Measurements from ENCODE around the gene CDH26.
"Not testable (repeated sequence)": the region's sequence is repeated elsewhere in the genome, so short reads cannot be mapped to it uniquely, and the experiment has no call there.

The CDH26 gene

GRCh38 chr20:60031107-60031506, 72.9 kb downstream of the CDH26 start:
- Histone ChIP-seq H3K4me3 (ENCODE audit: low read depth, low read length) (no peak overlapping the region), H3K36me3 (ENCODE audit: insufficient read depth, low read length) (no peaks in the 10 kb centered on the region), H3K4me1 (ENCODE audit: control insufficient read depth, insufficient read depth, low read length, unreplicated experiment) (no peaks in the 10 kb centered on the region), H3K27ac (ENCODE audit: low read depth, low read length) (no peak overlapping the region), H3K27me3 (ENCODE audit: insufficient read depth, low read length) (peaks cover 18% of the 10 kb centered on the region; the same call in 1 of the 2 replicates), H2AFZ (ENCODE audit: low read length, unreplicated experiment) (no peak overlapping the region), H3K79me2 (ENCODE audit: control insufficient read depth, insufficient read depth, low read length, unreplicated experiment) (no peaks in the 10 kb centered on the region)

GRCh38 chr20:60034231-60035110, 76.2 kb downstream of the CDH26 start:
- Histone ChIP-seq H3K27ac (ENCODE audit: low read depth, low read length) (no peak overlapping the region), H3K36me3 (ENCODE audit: insufficient read depth, low read length) (no peaks in the 10 kb centered on the region), H3K79me2 (ENCODE audit: control insufficient read depth, insufficient read depth, low read length, unreplicated experiment) (no peaks in the 10 kb centered on the region), H2AFZ (ENCODE audit: low read length, unreplicated experiment) (no peak overlapping the region), H3K4me1 (ENCODE audit: control insufficient read depth, insufficient read depth, low read length, unreplicated experiment) (no peaks in the 10 kb centered on the region), H3K27me3 (ENCODE audit: insufficient read depth, low read length) (peaks cover 32% of the 10 kb centered on the region; the same call in 1 of the 2 replicates), H3K4me3 (ENCODE audit: low read depth, low read length) (no peak overlapping the region)

- Histone ChIP-seq H3K4me3 (ENCODE audit: low read depth, low read length) (no peak overlapping the region), H3K36me3 (ENCODE audit: insufficient read depth, low read length) (no peaks in the 10 kb centered on the region), H2AFZ (ENCODE audit: low read length, unreplicated experiment) (no peak overlapping the region), H3K4me1 (ENCODE audit: control insufficient read depth, insufficient read depth, low read length, unreplicated experiment) (no peaks in the 10 kb centered on the region), H3K27me3 (ENCODE audit: insufficient read depth, low read length) (peaks cover 28% of the 10 kb centered on the region), H3K27ac (ENCODE audit: low read depth, low read length) (no peak overlapping the region), H3K79me2 (ENCODE audit: control insufficient read depth, insufficient read depth, low read length, unreplicated experiment) (no peaks in the 10 kb centered on the region)
Measured at GRCh38 chr20:60035486-60035885, 77.3 kb downstream of the CDH26 start.

GRCh38 chr20:60036346-60036745, 78.1 kb downstream of the CDH26 start:
- H3K4me1 ChIP-seq (ENCODE audit: control insufficient read depth, insufficient read depth, low read length, unreplicated experiment): no peaks in the 10 kb centered on the region
- no peak overlapping the region for H3K4me3 ChIP-seq (ENCODE audit: low read depth, low read length)
- H3K36me3 ChIP-seq (ENCODE audit: insufficient read depth, low read length): no peaks in the 10 kb centered on the region
- H3K79me2 ChIP-seq (ENCODE audit: control insufficient read depth, insufficient read depth, low read length, unreplicated experiment): no peaks in the 10 kb centered on the region
- no peak overlapping the region for H3K27ac ChIP-seq (ENCODE audit: low read depth, low read length)
- H3K27me3 ChIP-seq (ENCODE audit: insufficient read depth, low read length): peaks cover 23% of the 10 kb centered on the region
- H2AFZ ChIP-seq (ENCODE audit: low read length, unreplicated experiment): no peak overlapping the region

- H3K4me1 ChIP-seq (ENCODE audit: control insufficient read depth, insufficient read depth, low read length, unreplicated experiment): no peaks in the 10 kb centered on the region
- H3K27ac ChIP-seq (ENCODE audit: low read depth, low read length): no peak overlapping the region
- no peak overlapping the region for H2AFZ ChIP-seq (ENCODE audit: low read length, unreplicated experiment)
- peaks cover 23% of the 10 kb centered on the region for H3K27me3 ChIP-seq (ENCODE audit: insufficient read depth, low read length)
- no peaks in the 10 kb centered on the region for H3K79me2 ChIP-seq (ENCODE audit: control insufficient read depth, insufficient read depth, low read length, unreplicated experiment)
- H3K4me3 ChIP-seq (ENCODE audit: low read depth, low read length): no peak overlapping the region
- no peaks in the 10 kb centered on the region for H3K36me3 ChIP-seq (ENCODE audit: insufficient read depth, low read length)
Measured at GRCh38 chr20:60036746-60037499, 78.7 kb downstream of the CDH26 start.

- Histone ChIP-seq H3K4me3 (ENCODE audit: low read depth, low read length) (no peak overlapping the region), H3K27ac (ENCODE audit: low read depth, low read length) (no peak overlapping the region), H2AFZ (ENCODE audit: low read length, unreplicated experiment) (no peak overlapping the region), H3K36me3 (ENCODE audit: insufficient read depth, low read length) (no peaks in the 10 kb centered on the region), H3K79me2 (ENCODE audit: control insufficient read depth, insufficient read depth, low read length, unreplicated experiment) (no peaks in the 10 kb centered on the region), H3K27me3 (ENCODE audit: insufficient read depth, low read length) (peaks cover 23% of the 10 kb centered on the region), H3K4me1 (ENCODE audit: control insufficient read depth, insufficient read depth, low read length, unreplicated experiment) (no peaks in the 10 kb centered on the region)
Measured at GRCh38 chr20:60038400-60039008, 80.3 kb downstream of the CDH26 start.

- H3K27ac ChIP-seq (ENCODE audit: low read depth, low read length): no peak overlapping the region
- no peak overlapping the region for H3K4me3 ChIP-seq (ENCODE audit: low read depth, low read length)
- H3K4me1 ChIP-seq (ENCODE audit: control insufficient read depth, insufficient read depth, low read length, unreplicated experiment): no peaks in the 10 kb centered on the region
- no peak overlapping the region for H2AFZ ChIP-seq (ENCODE audit: low read length, unreplicated experiment)
- no peaks in the 10 kb centered on the region for H3K79me2 ChIP-seq (ENCODE audit: control insufficient read depth, insufficient read depth, low read length, unreplicated experiment)
- peaks cover 23% of the 10 kb centered on the region for H3K27me3 ChIP-seq (ENCODE audit: insufficient read depth, low read length)
- H3K36me3 ChIP-seq (ENCODE audit: insufficient read depth, low read length): no peaks in the 10 kb centered on the region
Measured at GRCh38 chr20:60039526-60039925, 81.3 kb downstream of the CDH26 start.

- no peaks in the 10 kb centered on the region for H3K79me2 ChIP-seq (ENCODE audit: control insufficient read depth, insufficient read depth, low read length, unreplicated experiment)
- H3K27ac ChIP-seq (ENCODE audit: low read depth, low read length): no peak overlapping the region
- H3K27me3 ChIP-seq (ENCODE audit: insufficient read depth, low read length): peaks cover 23% of the 10 kb centered on the region
- H3K4me3 ChIP-seq (ENCODE audit: low read depth, low read length): no peak overlapping the region
- no peaks in the 10 kb centered on the region for H3K4me1 ChIP-seq (ENCODE audit: control insufficient read depth, insufficient read depth, low read length, unreplicated experiment)
- no peak overlapping the region for H2AFZ ChIP-seq (ENCODE audit: low read length, unreplicated experiment)
- no peaks in the 10 kb centered on the region for H3K36me3 ChIP-seq (ENCODE audit: insufficient read depth, low read length)
Measured at GRCh38 chr20:60040471-60041162, 82.4 kb downstream of the CDH26 start.

- H3K36me3 ChIP-seq (ENCODE audit: insufficient read depth, low read length); H2AFZ ChIP-seq (ENCODE audit: low read length, unreplicated experiment); H3K79me2 ChIP-seq (ENCODE audit: control insufficient read depth, insufficient read depth, low read length, unreplicated experiment); H3K4me1 ChIP-seq (ENCODE audit: control insufficient read depth, insufficient read depth, low read length, unreplicated experiment); H3K4me3 ChIP-seq (ENCODE audit: low read depth, low read length); H3K27ac ChIP-seq (ENCODE audit: low read depth, low read length): not testable (repeated sequence)
- H3K27me3 ChIP-seq (ENCODE audit: insufficient read depth, low read length): peaks cover 18% of the 10 kb centered on the region
Measured at GRCh38 chr20:60041436-60042165, 83.4 kb downstream of the CDH26 start.

- Histone ChIP-seq H3K4me1 (ENCODE audit: control insufficient read depth, insufficient read depth, low read length, unreplicated experiment) (no peaks in the 10 kb centered on the region), H3K27ac (ENCODE audit: low read depth, low read length) (no peak overlapping the region), H3K36me3 (ENCODE audit: insufficient read depth, low read length) (no peaks in the 10 kb centered on the region), H3K79me2 (ENCODE audit: control insufficient read depth, insufficient read depth, low read length, unreplicated experiment) (no peaks in the 10 kb centered on the region), H2AFZ (ENCODE audit: low read length, unreplicated experiment) (no peak overlapping the region), H3K4me3 (ENCODE audit: low read depth, low read length) (no peak overlapping the region), H3K27me3 (ENCODE audit: insufficient read depth, low read length) (peaks cover 2% of the 10 kb centered on the region)
Measured at GRCh38 chr20:60043435-60043834, 85.2 kb downstream of the CDH26 start.
